T-helper 22 cell (primary cell): ENCODE measurements around the gene NR3C2.
"Not testable (repeated sequence)": the region's sequence is repeated elsewhere in the genome, so short reads cannot be mapped to it uniquely, and the experiment has no call there.

Source experiments
- DNase-seq: peaks from one replicate; pipeline ENCODE4 v3.0.0-alpha.2; 2020; ENCODE audit warnings: low read depth

Gene NR3C2

DNA sequence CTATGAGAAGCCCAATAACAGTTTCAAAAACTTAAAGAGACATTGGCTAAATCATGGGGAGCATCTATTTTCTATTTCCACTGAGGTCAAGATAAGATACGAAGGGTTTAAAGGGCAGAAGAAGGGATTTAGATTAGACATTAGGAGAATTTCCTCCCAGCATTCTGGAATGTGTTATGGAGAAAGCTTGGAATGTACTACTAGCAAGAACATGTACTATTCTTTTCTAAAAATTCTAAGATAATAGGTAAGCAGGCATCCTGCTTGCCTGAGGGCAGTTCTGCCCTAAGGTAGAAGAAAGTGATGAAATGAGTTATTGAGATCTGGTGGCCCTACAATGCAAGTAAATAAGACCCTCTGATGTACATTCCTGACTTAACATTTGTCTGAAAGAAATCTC, 279.2 kb downstream of the NR3C2 start:
- DNase-seq, result no peak

DNA sequence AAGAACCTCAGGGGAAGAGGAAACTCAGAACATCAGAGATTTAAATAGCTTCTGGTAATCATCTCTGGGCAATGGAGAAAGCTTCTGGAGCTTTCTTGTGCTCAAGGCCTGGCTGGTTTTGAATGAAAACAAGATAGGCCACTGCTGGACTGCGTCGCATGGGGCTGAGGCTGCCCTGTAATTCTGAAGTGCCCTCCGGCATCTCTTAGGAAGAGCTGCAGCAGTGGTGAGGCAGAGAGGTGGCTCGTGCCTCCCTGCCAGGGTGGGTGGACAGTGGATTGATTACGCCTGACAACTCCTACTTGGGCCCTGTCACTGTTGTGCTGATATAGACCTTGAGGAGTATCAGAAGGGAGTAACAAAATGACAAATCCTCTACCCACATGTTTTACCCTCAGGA, 279.7 kb downstream of the NR3C2 start:
- DNase-seq, result no peak

DNA sequence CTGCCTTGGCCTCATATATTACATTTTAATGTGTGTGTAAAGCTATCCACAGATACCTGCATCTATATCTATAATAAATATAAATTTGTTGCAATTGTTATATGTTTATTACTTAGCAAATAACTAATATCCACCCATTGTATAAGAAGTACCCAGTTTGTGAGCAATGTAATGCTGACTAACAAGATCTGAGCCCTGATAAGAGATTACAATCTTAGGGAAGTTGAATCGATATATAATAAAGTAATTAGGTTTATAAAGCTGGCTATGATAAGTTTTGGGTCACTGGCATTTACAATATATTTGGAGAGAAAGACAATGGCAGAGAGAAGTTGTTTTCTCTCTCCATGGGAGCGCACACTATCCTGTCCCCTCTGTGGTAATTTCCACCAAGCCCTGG, 280.6 kb downstream of the NR3C2 start:
- DNase-seq, result no peak

DNA sequence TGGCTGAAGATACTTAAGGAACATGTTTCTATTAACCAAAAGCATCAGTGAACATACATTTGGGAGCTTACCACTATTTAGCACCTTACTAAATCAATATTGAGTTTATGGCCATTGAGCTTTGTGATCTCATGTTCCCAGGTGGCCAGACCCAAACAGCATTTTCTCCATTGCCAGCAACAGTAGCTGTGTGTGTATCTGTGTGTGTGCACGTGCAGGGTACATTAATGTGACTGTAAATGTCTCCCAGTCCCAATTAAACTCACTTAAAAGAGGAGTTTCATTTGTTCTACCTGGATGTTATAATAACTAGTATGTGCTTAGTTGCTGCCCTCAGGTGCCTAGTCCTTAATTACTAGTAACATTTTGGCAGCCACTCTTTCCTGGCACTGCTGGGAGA, 282.4 kb downstream of the NR3C2 start:
- no peak for DNase-seq

DNA sequence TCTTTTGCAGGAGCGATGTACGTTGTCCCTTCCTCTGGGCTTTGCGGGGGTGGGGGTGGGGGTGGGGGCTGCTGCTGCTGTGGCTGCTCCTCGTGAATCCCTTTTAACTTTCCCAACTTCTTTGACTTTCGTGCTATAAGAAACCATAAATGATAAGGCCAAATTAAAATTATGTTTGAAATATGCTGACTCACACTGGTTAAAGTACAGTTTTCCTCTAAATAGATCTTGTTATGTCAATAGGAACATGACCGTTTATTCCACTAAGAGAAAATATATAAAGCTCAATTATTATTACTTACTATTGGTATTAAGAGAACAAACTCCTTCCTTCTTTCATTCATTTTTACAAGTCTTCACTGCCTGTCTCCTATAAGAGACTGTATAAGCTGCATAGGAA, 287.4 kb downstream of the NR3C2 start:
- no peak for DNase-seq

DNA sequence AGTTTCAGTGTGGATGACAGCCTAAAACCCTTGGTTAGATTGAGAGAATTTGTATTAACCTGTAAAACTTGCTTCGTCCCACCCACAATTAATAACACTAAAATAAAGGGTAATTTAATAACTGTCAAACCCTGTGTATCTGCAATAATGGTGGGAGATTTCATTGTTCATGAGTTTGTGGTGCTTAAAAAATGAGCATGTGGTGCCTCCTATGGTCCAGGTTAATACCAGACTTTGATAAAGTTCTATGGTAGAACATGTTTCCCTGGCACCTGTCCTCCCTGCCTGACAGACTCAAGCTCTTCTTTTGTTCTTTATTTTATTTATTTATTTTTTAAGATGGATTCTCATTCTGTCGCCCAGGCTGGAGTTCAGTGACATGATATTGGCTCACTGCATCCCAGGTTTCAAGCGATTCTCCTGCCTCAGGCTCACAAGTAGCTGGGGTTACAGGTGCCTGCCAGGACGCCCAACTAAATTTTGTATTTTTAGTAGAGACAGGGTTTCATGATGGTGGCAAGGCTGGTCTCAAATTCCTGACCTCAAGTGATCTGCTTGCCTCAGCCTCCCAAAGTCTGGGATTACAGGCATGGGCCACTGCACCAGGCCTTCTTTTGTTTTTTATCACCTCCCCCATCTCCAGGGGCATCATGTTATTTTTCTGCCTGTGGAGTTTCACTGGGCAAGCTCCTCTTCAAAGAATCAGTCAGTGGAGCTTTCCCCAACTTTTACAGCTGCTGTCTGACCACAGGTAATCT, 289.2 kb downstream of the NR3C2 start:
- DNase-seq, result no peak

DNA sequence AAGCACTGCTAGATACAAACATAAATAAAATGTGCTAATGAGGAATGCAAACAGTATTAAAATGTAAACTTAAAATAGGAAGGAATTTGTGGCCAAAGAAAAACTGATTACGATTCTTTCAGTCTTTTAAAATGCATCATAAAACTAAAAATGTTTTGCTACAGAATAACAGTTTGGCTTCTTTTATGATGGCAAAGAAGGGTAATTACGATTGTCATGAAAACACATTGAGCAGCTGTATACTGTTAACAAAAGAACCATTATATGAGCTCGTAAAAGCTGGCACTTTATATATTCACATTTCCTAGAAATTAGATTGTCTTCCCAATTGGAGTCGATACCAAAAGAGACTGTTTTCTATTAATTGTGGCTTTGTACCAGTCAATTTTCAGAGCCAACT, 290.4 kb downstream of the NR3C2 start:
- no peak for DNase-seq

DNA sequence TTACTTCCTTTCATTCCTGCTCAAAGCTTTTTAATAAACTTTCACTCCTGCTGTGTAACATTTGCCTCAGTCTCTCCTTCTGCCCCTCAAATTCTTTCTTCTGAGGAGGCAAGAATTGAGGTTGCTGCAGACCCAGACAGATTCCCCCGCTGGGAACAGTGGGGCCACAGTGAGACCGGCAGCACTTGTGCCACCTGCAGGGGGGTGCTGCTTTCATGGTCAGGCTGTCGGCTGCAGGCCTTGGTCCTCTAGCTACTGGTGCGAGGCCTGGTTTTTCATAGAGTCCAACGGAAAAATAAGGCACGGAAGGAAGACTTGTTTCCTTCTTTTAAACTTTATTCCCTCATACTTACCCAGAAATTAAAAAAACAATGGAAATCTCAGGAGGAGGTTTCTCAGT, 296.7 kb downstream of the NR3C2 start:
- no peak for DNase-seq

DNA sequence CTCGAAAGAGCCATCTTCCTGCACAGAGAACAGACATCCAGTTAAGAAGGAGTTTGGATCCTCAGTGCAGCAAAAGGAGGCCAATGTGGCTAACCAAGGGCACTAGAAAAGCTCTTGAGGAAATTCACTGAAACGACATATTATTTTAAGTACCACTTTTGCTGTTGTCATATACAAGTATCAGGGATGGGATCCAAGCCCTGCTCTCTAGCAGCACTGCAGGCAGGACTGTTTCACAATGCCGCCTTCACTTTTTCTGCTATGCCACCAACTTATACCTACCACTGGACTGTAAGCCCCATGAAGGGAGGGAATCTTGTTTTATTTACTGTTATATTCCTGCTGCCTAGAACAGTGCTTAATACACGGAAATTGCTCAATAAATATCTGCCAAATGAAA, 299.0 kb downstream of the NR3C2 start:
- DNase-seq, result no peak

DNA sequence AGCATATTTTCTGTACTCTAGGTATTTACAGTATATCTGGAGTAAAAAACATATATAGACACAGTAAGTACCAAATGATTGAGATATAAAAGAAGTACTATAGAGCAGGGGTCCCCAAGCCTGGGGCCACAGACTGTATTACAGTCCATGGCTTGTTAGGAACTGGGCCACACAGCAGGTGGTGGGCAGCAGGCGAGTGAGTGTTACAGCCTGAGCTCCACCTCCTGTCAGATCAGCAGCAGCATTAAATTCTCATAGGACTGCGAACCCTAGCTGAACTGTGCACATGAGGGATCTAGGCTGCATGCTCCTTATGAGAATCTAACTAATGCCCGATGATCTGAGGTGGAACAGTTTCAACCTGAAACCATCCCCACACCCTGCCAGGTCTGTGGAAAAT, 300.7 kb downstream of the NR3C2 start:
- no peak for DNase-seq

DNA sequence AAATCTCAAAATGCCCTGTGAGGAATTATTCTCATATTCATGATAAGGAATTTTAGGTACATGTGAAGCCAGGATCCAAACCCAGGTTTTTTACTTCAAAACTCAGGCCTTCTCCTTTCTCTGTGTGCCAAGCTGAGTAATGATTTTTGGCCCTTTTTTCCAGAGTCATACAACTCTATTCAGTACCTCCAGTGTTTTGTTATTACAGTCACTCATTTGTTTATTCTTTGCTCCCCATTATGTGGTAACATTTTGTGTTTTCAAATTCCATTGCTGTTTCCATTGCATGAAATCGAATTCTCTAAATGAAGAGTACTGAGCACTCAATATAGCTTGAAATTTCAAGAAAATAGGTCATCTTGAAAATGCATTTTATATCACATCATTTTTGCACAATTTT, 315.4 kb downstream of the NR3C2 start:
- no peak for DNase-seq

DNA sequence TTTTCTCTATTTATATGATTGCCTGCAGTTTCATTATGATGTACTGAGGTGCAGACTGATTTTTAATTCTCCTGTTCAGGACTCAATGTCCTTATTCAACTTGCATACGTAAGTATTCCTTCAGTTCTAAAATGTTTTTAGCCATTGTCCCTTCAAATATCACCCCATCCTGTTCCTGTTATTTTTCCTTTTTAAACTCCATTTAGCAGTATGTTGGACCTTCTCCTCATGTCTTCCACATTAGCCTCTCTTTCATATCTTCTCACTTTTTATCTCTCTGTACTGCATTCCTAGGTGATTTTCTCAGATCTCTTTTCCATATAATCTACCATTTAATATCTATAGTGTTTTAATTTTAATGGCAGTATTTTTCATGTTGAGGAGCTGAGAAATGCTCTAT, 317.7 kb downstream of the NR3C2 start:
- no peak for DNase-seq

DNA sequence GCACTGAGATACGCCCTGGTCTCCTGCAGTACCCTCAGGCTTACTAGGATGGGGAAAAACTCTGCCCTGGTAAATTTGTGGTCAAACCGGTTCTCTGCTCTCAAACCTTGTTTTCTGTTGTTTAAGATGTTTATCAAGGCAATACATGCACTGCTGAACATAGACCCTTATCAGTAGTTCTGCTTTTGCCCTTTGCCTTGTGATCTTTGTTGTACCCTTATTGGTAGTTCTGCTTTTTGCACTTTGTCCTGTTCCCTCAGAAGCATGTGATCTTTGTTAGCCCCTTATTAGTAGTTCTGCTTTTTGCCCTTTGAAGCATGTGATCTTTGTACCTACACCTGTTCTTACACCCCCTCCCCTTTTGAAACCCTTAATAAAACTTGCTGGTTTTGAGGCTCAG, 319.1 kb downstream of the NR3C2 start:
- DNase-seq, result not testable (repeated sequence)

DNA sequence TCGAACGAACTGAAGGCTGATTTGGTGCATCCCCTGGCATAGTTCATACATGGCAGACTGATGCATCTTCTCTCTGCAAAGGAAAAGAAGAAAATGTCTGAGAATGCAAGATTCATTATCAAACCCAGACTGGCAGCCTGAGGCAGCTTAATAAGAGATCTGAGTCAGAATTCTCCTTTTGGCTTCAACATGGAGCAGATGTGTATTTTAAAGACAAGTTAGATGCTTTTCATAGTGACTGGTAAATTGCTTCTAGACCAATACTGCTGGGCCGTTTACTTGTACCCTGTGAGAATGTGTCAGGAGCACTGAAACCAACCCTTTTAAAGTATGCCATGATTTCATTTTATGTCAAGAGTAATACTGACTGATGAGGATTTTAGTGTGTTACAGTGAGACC, 322.0 kb downstream of the NR3C2 start:
- DNase-seq, result no peak

DNA sequence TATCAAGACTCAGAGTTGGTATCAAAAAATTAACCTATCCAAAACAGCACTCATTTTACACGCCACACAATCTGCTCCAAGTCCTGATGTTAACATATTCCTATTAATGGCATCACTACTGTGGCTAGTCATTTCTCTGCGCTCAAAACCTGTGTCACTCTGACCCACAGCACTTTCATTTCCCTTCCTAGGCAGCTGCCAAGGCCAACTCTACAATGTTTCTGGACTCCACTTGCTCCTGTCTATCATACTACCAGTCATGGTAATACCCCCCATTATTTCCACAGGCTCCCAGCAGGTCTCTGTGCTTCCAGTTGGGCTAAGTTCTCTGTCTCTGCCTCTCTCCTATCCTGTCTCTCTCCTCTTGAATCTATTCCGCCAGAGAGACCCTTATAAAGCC, 323.6 kb downstream of the NR3C2 start:
- no peak for DNase-seq

DNA sequence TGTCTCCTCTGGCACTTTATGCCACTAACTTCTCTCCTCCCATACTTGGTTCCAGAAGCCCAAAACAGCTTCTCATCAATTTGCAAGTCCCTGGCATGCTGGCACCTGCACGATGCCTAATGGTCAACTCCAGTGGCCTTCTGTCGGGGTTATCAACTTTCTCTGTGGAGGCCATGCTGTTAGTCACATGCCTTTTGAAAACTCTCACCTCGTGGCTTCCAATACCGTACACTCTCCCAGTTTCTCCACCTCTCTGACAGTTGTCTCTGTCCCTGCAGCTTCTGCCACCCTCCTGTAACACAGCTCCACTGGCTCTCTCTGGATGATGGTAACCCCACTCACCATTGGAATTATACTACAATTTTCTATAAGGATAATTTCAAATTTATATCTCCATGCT, 324.0 kb downstream of the NR3C2 start:
- no peak for DNase-seq

DNA sequence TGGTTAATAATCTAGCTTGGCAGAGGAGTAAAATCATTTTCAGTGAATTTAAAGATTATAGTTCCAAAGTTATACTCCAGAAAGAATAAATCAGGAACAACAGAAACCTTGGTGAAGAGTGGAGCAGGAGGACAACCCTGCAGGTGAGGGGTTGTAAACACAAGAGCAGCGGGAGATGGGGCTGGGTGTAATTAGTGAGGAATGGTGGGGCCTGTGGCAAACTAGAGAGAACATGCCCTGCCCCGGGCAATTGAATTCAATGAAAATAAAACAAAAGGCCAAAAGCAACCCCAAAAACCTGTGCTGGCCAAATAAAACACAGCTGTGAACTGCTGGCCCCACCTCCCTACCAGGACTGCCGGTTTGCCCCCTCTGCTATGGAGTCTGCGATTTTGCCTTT, 325.2 kb downstream of the NR3C2 start:
- no peak for DNase-seq

DNA sequence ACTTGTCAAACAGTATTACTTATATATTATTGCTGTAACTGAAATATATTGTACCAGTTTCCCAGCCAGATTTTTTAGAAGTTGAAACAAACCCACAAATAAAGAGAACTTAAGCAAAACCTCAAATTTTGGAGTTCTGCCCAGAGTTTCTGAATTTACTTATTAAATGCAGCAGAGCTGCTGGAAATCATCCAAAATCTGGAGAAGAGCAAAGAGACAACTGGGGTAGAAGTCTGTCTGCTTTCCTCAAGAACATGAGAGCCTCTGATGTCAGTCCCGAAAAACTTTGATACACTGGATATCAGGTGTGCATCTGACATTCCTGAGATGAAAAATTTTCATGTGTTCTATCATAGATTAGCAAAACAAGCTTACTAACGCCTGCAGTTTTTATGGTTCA, 325.9 kb downstream of the NR3C2 start:
- no peak for DNase-seq

DNA sequence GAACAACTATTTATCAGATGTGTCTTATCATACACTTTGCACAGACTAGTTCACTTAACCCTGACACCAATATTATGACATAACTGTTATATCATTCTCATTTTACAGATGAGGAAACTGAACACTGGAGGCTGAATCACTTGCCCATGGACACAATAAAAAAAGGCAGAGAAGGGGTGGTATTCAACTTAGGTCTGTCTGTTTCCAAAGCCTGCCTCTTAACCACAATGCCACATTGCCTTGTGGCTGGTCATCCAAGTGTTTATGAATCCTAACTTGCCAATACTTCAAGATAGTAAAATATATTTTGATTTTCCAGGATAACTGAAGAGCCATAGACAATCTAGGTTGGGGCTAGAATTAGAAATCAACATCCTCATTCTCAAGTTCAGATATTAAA, 327.8 kb downstream of the NR3C2 start:
- no peak for DNase-seq

DNA sequence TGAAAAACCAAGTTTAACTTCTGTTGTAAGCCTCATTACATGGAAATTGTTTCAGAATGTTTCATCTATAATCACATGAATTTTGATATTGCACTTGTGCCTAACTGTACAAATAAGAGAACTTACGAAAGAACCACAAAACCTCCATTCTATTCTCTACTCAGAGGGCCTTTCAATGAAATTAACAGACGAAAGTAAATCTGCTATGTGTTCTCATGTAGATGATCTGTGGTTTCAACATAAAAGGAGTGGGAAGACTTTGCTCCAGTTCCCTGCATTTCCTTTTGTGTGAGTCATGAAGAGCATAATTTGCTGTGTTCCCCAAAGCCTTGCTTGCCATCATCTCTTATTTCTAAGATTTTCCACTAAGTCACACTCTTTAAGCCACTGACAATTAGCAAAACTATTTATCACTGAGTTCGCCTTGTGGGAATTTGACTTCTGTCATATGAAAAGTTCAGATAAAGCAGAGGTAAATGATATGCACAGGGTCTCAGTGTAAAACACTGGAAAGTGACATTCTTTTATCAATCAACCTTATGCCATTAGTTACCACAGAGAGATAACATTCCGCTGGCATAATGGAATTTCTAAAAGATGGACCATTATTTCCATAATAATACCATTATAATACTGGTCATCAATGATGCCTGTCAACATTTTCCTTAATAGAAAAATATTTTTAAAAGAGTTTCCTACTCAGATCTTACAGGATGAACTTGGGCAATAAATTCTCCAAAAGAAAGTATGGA, 329.8 kb downstream of the NR3C2 start:
- DNase-seq, result no peak

DNA sequence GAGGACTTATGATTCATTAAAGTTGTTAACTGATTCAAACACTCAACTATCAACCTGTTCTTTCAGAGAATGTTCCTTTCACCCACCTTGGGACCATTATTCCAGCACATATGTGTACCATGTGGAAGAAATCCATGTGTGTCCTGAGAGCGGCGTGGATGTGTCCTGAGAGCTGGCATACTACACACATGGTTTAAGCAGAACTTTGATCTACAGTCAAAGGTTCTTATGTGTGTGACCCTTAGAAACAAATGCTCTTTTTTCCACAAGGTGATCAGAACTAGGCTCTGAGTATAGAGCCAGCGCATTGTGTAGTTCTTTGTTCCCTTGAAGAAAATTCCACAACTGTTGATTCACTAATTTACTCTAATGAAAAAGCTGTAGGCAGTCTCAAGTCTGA, 332.0 kb downstream of the NR3C2 start:
- no peak for DNase-seq

DNA sequence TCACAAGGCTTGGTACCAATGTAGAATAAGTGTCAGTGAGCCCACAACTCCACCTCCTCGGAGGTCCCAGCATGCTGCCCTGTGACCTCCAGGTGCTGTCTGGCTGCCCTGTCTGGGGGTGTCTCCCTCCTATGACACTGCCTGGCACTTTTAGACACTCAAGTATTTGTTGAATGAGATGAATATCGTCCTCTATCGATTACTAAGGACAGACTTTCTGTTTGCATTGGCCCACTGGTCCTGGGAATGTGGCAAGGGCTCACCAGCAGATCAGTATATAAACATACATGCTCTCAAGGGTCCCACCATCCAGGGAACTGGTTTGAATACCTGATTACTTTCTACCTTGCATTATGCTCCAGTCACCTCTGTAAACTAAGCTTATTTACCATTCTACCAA, 333.0 kb downstream of the NR3C2 start:
- DNase-seq, result no peak

DNA sequence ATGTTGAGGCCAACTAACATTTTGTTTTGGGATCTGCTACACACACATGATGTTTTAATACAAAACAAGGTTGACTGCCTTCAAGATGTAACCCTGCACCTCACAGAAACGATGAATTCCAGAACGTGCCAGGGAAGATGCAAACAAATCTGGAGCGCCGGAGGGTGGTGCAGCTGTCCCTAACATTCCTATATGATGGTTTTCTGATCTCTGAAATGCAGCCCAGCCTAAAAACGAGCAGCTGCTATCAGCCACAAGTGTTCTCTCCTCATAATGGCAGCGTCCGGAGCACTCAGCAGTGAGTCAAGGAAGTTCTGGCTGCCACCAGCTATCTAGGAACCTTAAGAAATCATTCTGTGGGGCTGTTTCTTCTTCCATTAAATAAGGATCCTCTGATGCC, 333.4 kb downstream of the NR3C2 start:
- DNase-seq, result no peak
